WTC11 (cell line): ENCODE measurements around the gene AQP12A. TPM values are rescaled to one million over a fixed set of nuclear protein-coding genes. Genes with fewer than 3 reads are reported as not detected.

Source experiments
- ATAC-seq: fragments of 200-7000 bp; cut with Tn5 transposase; 2 replicates; pipeline ENCODE4 v1.10.0; 2021; ENCODE audit warnings: mild to moderate bottlenecking, moderate library complexity
- CTCF ChIA-PET: fragments of 300-600 bp; sonication (Branson Sonifier 250); formaldehyde crosslinking; loops from one replicate; lab custom pipeline; 2021; ENCODE audit warnings: antibody characterized with exemption; lab: Charles Lee
- POLR2A ChIA-PET: fragments of 350-600 bp; sonication (Branson Sonifier 250); formaldehyde crosslinking; loops from one replicate; lab custom pipeline; 2021; ENCODE audit warnings: antibody characterized with exemption; lab: Charles Lee
- DNase-seq: peaks from one replicate; pipeline ENCODE4 v3.0.0; 2021; ENCODE audit warnings: low spot score
- H3K27ac Mint-ChIP-seq: 2 replicates; pipeline ENCODE4 v1.8.0; 2021; ENCODE audit warnings: mixed read lengths
- H3K27me3 Mint-ChIP-seq: 2 replicates; pipeline ENCODE4 v1.8.0; 2021; ENCODE audit warnings: low read depth, mild to moderate bottlenecking, moderate library complexity, mixed read lengths
- H3K36me3 Mint-ChIP-seq: 2 replicates; pipeline ENCODE4 v1.8.0; 2021; ENCODE audit warnings: mixed read lengths
- H3K4me1 Mint-ChIP-seq: 2 replicates; pipeline ENCODE4 v1.8.0; 2022; ENCODE audit warnings: mixed read lengths
- H3K4me3 Mint-ChIP-seq: 2 replicates; pipeline ENCODE4 v1.8.0; 2021; ENCODE audit warnings: mild to moderate bottlenecking, moderate library complexity, mixed read lengths
- H3K9me3 Mint-ChIP-seq: 2 replicates; pipeline ENCODE4 v1.8.0; 2021; ENCODE audit warnings: mixed read lengths
- ATF1 ChIP-seq: sonication (generic); formaldehyde crosslinking; IDR thresholded peaks from 2 replicates; pipeline ENCODE4 v1.8.1; 2023; ENCODE audit warnings: mild to moderate bottlenecking, moderate library complexity, missing genetic modification reagents
- CBFB ChIP-seq: sonication (generic); formaldehyde crosslinking; IDR thresholded peaks from 2 replicates; pipeline ENCODE4 v1.8.1; 2022; ENCODE audit warnings: mild to moderate bottlenecking, low read depth, missing genetic modification reagents
- ELF4 ChIP-seq: sonication (generic); formaldehyde crosslinking; IDR thresholded peaks from 2 replicates; pipeline ENCODE4 v1.8.1; 2022; ENCODE audit warnings: low read depth, mild to moderate bottlenecking, moderate library complexity, missing genetic modification reagents
- EMX1 ChIP-seq: fragments of 250-450 bp; sonication (Bioruptor Pico); IDR thresholded peaks from 2 replicates; pipeline ENCODE4 v1.8.0; 2021; ENCODE audit warnings: mild to moderate bottlenecking
- FOXP4 ChIP-seq: sonication (generic); formaldehyde crosslinking; IDR thresholded peaks from 2 replicates; pipeline ENCODE4 v1.8.0; 2022; ENCODE audit warnings: mild to moderate bottlenecking, missing genetic modification reagents
- GTF2I ChIP-seq: fragments of 250-450 bp; sonication (Bioruptor Pico); conservative IDR thresholded peaks from 2 replicates; pipeline ENCODE4 v1.4.0; 2021; ENCODE audit warnings: mild to moderate bottlenecking
- NR2C2 ChIP-seq: sonication (generic); formaldehyde crosslinking; IDR thresholded peaks from 2 replicates; pipeline ENCODE4 v1.8.0; 2022; ENCODE audit warnings: mild to moderate bottlenecking, missing genetic modification reagents
- USF2 ChIP-seq: sonication (generic); formaldehyde crosslinking; IDR thresholded peaks from 2 replicates; pipeline ENCODE4 v1.8.1; 2023; ENCODE audit warnings: mild to moderate bottlenecking, missing genetic modification reagents, moderate library complexity
- ZNF416 ChIP-seq: fragments of 250-450 bp; sonication (Bioruptor Pico); IDR thresholded peaks from 2 replicates; pipeline ENCODE4 v1.9.0; 2021; ENCODE audit warnings: mild to moderate bottlenecking, inconsistent platforms
- ZNF532 ChIP-seq: fragments of 250-450 bp; sonication (Bioruptor Pico); IDR thresholded peaks from 2 replicates; pipeline ENCODE4 v1.9.0; 2021; ENCODE audit warnings: mild to moderate bottlenecking, borderline replicate concordance
- total RNA-seq: library from RNA; stranded (reverse); gene quantifications from 3 replicates; pipeline ENCODE4 v1.2.3, GENCODE V29; 2021
- TF ChIP-seq, protein P1 (sequence below): fragments of 250-450 bp; sonication (Bioruptor Pico); IDR thresholded peaks from 2 replicates; pipeline ENCODE4 v2.1.2; 2022; ENCODE audit warnings: mild to moderate bottlenecking, moderate library complexity
- TF ChIP-seq, protein P2 (sequence below): sonication (generic); formaldehyde crosslinking; IDR thresholded peaks from 2 replicates; pipeline ENCODE4 v1.8.0; 2023; ENCODE audit warnings: missing genetic modification reagents
- TF ChIP-seq, protein P3 (sequence below): sonication (generic); formaldehyde crosslinking; IDR thresholded peaks from 2 replicates; pipeline ENCODE4 v1.8.0; 2022; ENCODE audit warnings: mild to moderate bottlenecking, missing genetic modification reagents
- TF ChIP-seq, protein P4 (sequence below): sonication (generic); formaldehyde crosslinking; IDR thresholded peaks from 2 replicates; pipeline ENCODE4 v1.8.1; 2023; ENCODE audit warnings: mild to moderate bottlenecking, missing genetic modification reagents, moderate library complexity

AQP12A gene
- total RNA-seq, 1 experiment from 2014 or later, result not detected

GRCh38 chr2:240646900-240647502 is 44.7 kb upstream of the AQP12A start:
- no peak overlapping the region for H3K27ac Mint-ChIP-seq
- H3K36me3 Mint-ChIP-seq, result no peaks in the 10 kb centered on the region
- ChIA-PET CTCF (interaction anchor here (0.8 to 1.2 kb wide), 2 partner anchors 10 to 61 kb away, joined by 3 read pairs; no protein-coding TSS in a partner anchor), POLR2A (no interaction called here)
- peaks cover 5% of the 10 kb centered on the region for H3K9me3 Mint-ChIP-seq
- ATAC-seq, result no peak
- peaks cover 3% of the 10 kb centered on the region; the same call in 1 of the 2 replicates for H3K4me1 Mint-ChIP-seq
- H3K27me3 Mint-ChIP-seq, result peaks cover 3% of the 10 kb centered on the region
- no peak overlapping the region for H3K4me3 Mint-ChIP-seq
- DNase-seq, result no peak
- no peak for TF ChIP-seq ZNF532 (CRISPR knock-in tag)
- no peak for TF ChIP-seq ATF1 (CRISPR knock-in tag)
- no peak for TF ChIP-seq EMX1 (CRISPR knock-in tag)
- no peak for TF ChIP-seq GTF2I
- TF ChIP-seq, protein P1, sequence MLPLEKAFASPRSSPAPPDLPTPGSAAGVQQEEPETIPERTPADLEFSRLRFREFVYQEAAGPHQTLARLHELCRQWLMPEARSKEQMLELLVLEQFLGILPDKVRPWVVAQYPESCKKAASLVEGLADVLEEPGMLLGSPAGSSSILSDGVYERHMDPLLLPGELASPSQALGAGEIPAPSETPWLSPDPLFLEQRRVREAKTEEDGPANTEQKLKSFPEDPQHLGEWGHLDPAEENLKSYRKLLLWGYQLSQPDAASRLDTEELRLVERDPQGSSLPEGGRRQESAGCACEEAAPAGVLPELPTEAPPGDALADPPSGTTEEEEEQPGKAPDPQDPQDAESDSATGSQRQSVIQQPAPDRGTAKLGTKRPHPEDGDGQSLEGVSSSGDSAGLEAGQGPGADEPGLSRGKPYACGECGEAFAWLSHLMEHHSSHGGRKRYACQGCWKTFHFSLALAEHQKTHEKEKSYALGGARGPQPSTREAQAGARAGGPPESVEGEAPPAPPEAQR (CRISPR knock-in tag), result no peak

DNA sequence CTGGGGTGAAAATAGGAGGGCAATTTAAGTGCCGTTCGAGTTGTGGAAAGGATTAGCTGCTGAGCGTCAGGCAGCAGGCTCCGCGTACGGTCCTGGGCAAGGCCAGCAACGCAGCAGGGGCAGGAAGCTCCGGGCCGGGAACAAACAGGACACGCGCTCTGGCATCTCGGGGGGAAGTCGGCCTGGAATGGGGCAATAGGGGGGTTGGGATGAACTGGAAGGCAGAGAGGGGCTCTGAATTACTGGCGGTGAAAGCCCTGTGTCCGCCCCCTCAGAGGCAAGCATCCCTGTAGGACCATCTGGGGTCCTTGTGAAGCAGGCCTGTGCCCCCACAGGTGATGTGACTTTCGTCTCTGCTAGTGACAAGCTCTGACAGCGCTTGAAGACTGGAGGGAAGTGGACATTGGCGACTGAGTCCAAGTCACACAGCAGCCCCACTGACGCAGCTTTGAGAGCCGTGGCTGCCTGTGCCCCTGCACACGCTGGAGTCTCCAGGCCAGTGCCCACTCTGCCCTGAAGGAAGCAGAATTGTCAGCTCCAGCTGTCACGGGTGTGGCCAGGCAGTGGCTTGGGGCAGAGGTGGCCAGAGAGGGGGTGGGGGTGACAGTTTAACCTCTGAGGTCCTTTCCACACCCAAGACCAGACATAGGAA is 44.0 kb upstream of the AQP12A start:
- TF ChIP-seq USF2 (CRISPR knock-in tag), result no peak
- TF ChIP-seq, protein P2, sequence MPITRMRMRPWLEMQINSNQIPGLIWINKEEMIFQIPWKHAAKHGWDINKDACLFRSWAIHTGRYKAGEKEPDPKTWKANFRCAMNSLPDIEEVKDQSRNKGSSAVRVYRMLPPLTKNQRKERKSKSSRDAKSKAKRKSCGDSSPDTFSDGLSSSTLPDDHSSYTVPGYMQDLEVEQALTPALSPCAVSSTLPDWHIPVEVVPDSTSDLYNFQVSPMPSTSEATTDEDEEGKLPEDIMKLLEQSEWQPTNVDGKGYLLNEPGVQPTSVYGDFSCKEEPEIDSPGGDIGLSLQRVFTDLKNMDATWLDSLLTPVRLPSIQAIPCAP, result no peak
- no peak for TF ChIP-seq ELF4 (CRISPR knock-in tag)
- Mint-ChIP-seq H3K4me3 (no peak overlapping the region), H3K9me3 (peaks cover 7% of the 10 kb centered on the region), H3K27ac (no peak overlapping the region), H3K4me1 (peaks cover 3% of the 10 kb centered on the region; the same call in 1 of the 2 replicates), H3K36me3 (no peaks in the 10 kb centered on the region), H3K27me3 (peaks cover 3% of the 10 kb centered on the region)
- ATAC-seq, result no peak
- no peak for DNase-seq
- CTCF ChIA-PET, result interaction anchor here (0.8 to 2.0 kb wide), 3 partner anchors 9 to 62 kb away, joined by 3 to 6 read pairs (median 3); no protein-coding TSS in a partner anchor
- POLR2A ChIA-PET, result no interaction called here

- Mint-ChIP-seq H3K27me3 (peaks cover 3% of the 10 kb centered on the region), H3K4me3 (no peak overlapping the region), H3K27ac (no peak overlapping the region), H3K9me3 (peaks cover 8% of the 10 kb centered on the region), H3K36me3 (no peaks in the 10 kb centered on the region), H3K4me1 (peaks cover 3% of the 10 kb centered on the region; the same call in 1 of the 2 replicates)
- DNase-seq (no peak), ATAC-seq (no peak)
- ChIA-PET CTCF (interaction anchor here (0.7 to 2.0 kb wide), 6 partner anchors 7 to 1108 kb away, joined by 3 to 16 read pairs (median 4); no protein-coding TSS in a partner anchor), POLR2A (no interaction called here)
- TF ChIP-seq CBFB (no peak), FOXP4 (no peak), ZNF532 (CRISPR knock-in tag) (no peak), ZNF416 (CRISPR knock-in tag) (no peak), EMX1 (CRISPR knock-in tag) (no peak), NR2C2 (no peak)
- TF ChIP-seq, protein P3, sequence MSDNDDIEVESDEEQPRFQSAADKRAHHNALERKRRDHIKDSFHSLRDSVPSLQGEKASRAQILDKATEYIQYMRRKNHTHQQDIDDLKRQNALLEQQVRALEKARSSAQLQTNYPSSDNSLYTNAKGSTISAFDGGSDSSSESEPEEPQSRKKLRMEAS (CRISPR knock-in tag), result no peak
- TF ChIP-seq, protein P4, sequence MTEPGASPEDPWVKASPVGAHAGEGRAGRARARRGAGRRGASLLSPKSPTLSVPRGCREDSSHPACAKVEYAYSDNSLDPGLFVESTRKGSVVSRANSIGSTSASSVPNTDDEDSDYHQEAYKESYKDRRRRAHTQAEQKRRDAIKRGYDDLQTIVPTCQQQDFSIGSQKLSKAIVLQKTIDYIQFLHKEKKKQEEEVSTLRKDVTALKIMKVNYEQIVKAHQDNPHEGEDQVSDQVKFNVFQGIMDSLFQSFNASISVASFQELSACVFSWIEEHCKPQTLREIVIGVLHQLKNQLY (CRISPR knock-in tag), result no peak
Measured at GRCh38 chr2:240648155-240648649, 43.5 kb upstream of the AQP12A start.
